GM21786 (cell line): Measurements from ENCODE around the gene SYT2.
"Not testable (repeated sequence)": the region's sequence is repeated elsewhere in the genome, so short reads cannot be mapped to it uniquely, and the experiment has no call there.

Source experiments
- ATAC-seq: cut with Tn5 transposase; IDR thresholded peaks from one replicate; pipeline ENCODE4 v1.9.1; 2021; ENCODE audit not compliant: unreplicated experiment

SYT2 gene

GRCh38 chr1:202599669-202600431 lies 110.4 kb downstream of the SYT2 start:
- ATAC-seq: no peak

- no peak for ATAC-seq
These were observed 113.0 kb downstream of the SYT2 start for GRCh38 chr1:202597090-202597761.

DNA sequence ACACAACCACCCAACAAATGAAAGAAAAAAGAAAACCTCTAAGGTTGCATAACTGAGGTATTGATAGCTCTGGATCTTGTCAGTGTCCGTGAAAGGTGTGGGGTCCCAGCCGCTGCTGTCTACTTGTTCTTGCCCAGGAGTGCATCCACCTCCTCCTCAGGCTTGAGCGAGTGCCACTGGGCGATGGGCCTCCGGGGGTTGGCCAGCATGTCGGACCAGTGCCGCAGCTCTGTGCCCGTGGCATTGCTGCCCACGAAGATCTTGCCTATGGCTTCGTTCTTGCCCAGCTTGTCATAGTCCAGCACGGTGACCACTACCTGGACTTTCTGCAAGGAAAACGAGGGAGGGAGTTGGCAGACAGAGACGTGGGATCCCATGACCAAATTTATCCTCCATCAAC lies 113.6 kb downstream of the SYT2 start:
- ATAC-seq: no peak

DNA sequence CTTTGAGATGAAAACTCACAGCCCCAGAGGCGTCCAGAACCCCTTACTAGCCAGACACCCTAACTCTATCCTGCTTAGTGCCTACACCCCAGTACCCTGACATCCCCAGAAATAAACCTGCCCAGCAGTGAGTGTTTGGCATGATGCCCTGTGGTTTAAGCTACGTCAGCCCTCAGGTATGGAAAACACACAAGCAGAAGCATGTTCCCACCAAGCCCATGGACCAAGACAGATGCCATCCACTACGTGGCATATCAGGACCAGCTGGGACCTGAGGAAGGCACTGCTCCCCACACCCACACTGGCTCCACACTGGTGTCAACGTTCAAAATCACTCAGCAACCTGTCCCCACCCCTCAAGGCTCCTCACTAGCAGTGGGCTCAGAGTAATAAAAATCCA lies 116.4 kb downstream of the SYT2 start:
- no peak for ATAC-seq

DNA sequence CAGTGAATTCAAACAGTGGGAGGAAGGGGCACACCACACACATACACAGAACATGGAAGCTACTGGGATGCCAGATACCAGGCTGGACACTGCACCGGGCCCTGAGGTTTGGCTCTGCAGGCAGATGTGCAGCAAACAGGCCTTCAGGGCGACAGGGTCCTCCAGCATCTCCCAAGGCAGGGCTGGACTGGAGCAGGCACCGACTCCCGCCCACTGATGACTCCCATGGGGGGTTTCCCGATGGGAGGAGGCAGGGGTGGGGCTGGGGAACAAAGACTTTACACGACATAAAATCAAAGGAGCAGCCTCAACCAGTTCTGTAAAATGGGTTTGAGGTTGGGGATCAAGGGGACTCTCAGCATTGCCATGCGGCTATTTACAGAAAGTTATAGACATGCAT lies 118.1 kb downstream of the SYT2 start:
- ATAC-seq: no peak

GRCh38 chr1:202591515-202591914 lies 118.7 kb downstream of the SYT2 start:
- no peak for ATAC-seq

DNA sequence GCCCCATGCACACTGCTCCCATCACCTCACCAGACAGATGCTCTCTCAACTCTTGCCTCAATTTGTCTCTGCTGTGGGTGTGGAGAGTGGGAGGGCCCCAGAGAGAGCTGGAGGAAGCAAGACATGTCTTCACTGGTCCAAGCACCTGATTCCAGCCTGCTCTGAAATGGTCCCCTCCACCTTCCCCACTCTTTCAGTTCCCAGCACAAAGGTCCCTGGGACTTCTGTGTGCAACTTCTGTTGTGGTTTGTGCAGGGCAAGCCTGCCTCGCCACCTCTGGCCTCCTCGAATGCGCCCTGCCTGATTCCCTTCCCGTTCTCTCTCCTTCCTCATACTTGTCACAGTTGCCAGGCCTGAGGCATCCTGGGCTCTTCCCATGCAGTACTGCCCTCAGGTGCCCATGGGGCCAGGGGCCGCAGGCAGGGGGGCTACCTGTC lies 119.3 kb downstream of the SYT2 start:
- no peak for ATAC-seq

GRCh38 chr1:202590126-202590525 lies 120.1 kb downstream of the SYT2 start:
- no peak for ATAC-seq

DNA sequence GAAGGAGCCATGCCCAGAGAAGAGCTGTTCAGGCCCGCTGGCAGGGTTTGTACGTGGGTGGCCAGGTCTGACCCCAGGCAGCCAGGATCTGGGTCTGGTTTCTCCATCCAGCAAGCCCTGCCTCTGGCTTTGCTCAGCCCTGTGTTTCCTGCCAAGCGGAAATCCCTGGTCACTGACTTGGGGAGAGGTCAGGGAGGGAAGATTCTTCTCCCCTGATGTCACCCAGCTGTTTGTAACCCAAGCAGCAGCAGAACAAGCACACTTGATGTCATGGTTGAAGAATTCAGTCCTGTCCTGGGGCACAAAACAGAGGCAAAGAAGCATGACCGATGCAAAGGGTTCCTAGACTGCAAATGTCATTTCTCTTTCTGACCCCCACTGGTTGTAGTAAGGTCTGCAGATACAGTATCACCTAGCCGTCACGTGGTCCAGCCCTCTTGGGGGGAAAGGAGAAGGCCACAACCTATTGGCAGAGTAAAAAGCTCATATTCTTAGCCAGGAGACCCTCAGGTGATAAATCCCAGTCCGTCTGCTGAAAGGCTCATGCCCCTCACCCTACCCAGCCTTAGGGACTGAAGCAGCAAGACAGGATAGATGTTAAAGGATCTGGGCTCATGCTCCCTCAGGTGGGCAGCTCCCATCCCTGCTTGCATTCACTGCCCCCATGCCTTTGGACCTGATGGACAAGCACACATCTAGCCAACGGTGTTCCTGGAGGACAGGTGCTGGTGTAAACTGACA lies 120.9 kb downstream of the SYT2 start:
- no peak for ATAC-seq

GRCh38 chr1:202588503-202589189 lies 121.6 kb downstream of the SYT2 start:
- no peak for ATAC-seq

- no peak for ATAC-seq
These were observed 122.3 kb downstream of the SYT2 start for GRCh38 chr1:202587859-202588485.

GRCh38 chr1:202586871-202587270 lies 123.4 kb downstream of the SYT2 start:
- no peak for ATAC-seq

- ATAC-seq: no peak
These were observed 124.0 kb downstream of the SYT2 start for GRCh38 chr1:202586018-202586821.

DNA sequence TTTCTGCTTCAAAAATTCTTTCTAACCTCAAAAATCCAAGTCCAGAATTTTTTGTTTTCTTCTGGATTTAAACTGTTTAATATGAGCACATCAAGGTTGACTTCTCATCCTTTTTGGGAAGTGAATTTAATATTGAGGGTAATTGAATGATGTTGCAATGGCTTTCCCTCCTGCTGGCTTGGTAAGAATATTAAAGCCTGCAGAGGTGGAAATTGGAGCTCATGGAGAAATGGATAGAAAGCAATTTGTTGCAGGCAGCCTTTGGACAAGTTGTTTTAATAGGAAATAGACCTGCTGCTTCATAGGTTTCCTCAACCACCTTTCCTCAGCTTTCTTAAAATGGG lies 124.7 kb downstream of the SYT2 start:
- no peak for ATAC-seq

GRCh38 chr1:202584707-202585589 lies 125.3 kb downstream of the SYT2 start:
- ATAC-seq: no peak

GRCh38 chr1:202582350-202582749 lies 127.9 kb downstream of the SYT2 start:
- ATAC-seq: not testable (repeated sequence)

GRCh38 chr1:202580619-202581018 lies 129.6 kb downstream of the SYT2 start:
- no peak for ATAC-seq

GRCh38 chr1:202579806-202580205 lies 130.4 kb downstream of the SYT2 start:
- no peak for ATAC-seq

- ATAC-seq: no peak
These were observed 131.7 kb downstream of the SYT2 start for GRCh38 chr1:202578565-202578964.
